Measurements from ENCODE around the gene RBM18.

RBM18 gene

DNA sequence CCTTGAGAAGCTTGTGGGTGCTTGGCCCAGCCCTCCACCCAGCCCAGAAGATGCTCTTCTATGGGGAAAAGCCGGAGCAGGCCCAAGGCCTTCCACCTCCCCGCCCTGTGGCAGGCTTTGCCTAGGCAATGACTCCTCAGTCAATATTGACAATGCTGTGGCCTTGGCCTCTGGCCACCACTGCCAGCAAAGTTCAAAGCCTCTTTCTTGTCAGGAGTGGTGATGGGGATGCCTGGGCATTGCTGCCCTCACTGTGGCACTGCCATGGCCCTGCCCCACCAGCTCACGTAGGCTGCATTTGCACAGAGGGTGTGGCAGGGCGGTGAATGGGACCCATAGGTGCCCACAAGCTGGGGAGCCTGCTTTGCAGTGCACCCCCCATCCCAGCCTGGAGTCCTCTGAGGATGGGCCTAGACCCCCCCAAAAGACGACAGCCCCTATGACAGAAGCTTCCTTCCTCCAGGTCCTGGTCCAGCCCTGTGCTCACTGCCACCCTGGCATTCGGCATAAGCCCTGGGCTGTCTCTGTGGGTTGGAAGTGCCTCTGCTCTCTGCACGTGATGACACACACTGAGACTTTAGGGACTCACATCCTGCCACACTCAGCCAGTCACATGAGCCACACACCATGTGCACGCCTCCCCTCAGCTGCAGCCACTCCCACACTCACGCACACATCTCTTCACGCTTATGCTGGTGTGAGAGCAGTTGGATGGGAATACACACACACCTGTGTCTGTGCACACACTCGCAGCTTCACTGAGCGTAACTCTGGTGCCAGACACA, 73.9 kb downstream of the RBM18 start:
- DNase-seq (ENCODE audit: low read depth) = no peak
- no peak overlapping the region for H3K4me3 ChIP-seq (replicated peaks; ENCODE audit: low read depth, low read length)
- no peak for TF ChIP-seq CTCF (IDR thresholded peaks at IDR 0.05; ENCODE audit: low read length, missing control alignments)

GRCh38 chr9:122188369-122188768, 76.3 kb downstream of the RBM18 start:
- TF ChIP-seq CTCF (IDR thresholded peaks at IDR 0.05; ENCODE audit: low read length, missing control alignments) = no peak
- DNase-seq (ENCODE audit: low read depth) = no peak
- H3K4me3 ChIP-seq (replicated peaks; ENCODE audit: low read depth, low read length) = no peak overlapping the region
